Hair follicle dermal papilla cell (primary cell): ENCODE measurements around the gene OR52N2. TPM values are rescaled to one million over a fixed set of nuclear protein-coding genes. Genes with fewer than 3 reads are reported as not detected.

Experiments used
- total RNA-seq: library from RNA; depleted of rRNA; stranded (reverse); fragments of >200 nt; gene quantifications from 2 replicates; pipeline ENCODE4 v1.2.3, GENCODE V29; 2012

The OR52N2 gene
- total RNA-seq = not detected in 2 replicates

DNA sequence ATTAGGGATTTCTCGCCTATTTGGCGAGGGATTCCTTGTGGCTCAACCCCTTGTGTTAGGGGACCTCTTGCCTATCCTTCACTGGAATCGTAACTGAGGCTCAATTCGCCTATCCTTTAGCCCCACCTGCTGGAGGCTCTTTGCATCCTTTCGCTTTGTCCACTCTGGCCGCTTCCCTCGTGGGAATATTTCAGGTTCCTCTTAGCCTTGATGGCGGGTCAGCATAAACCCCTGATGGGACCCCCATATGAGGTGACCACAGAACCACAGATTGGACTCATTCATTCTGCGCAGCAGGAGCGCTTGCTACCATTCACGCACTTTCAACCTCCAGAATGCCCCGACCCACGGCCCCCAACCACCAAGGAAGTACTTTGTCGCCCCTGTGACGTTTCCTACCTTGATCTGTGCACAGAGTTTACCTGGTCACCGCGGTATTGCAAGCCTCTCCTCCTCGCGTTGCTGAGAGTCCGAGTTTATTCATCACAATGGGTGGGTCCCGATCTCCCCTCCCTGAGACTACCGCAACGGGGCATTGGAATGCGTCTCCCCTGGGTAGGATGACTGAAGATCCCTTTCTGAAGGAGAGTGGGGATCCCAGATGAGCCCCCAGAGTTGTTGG is at the start of gene OR52N2:
Gene OR52N2 (plus strand): TSS at position 425 of the 622 bp plus-strand sequence. CDS start 11,412 bp downstream, outside the sequence.

GRCh38 chr11:5783255-5783654 is 25.5 kb upstream of the OR52N2 start, which contains the start of gene OR52N5:
OR52N5 (minus strand) TSS chr11:5783355; CDS start chr11:5778634, 4,721 bp downstream.

DNA sequence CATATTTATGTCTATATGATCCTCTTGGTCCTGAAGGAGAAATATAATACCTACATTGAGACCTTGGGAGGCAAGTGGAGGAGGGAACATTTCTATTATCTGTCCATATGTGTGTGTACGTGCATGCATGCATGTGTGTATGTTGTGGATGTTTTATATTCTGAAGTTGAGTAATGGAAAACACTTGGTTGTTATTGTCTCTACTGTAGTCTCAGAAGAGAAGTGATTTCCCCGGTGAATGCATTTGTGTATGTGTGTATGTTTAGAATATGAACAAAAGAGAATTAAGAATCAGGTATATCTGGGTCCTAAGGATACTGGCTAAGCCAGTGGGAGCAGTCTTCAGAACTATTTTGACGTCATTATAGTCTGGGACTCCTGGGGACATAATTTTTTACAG is 17.6 kb upstream of the OR52N2 start, which contains the start of gene OR52N1:
Gene OR52N1 (minus strand): TSS at position 101 of the 400 bp plus-strand sequence. CDS start 2,449 bp downstream, outside the sequence.

DNA sequence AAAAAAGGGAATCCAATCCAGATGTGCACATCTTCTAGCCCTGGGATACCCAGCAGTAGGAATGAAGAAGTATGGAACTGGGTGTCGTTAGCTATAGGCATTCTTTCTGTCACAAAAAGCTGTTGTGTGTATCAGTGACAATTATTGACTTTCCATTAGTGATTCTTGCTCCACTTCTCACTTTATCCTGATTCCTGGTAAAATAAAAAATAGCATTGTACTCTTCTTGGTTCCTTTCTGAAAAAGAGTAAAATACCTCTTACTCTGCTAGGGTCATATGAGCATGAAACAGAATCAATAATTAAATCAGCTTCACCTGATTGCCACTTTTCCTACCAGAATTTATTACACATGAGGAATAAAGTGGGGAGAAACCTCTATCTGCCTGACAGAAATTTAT is 33.1 kb downstream of the OR52N2 start, which contains the start of gene OR52E6:
Gene OR52E6 (minus strand): TSS at position 101 of the 400 bp plus-strand sequence. CDS start 0 bp downstream, at position 101.

GRCh38 chr11:5857590-5857989 is 48.9 kb downstream of the OR52N2 start, which contains the start of gene OR52E8:
OR52E8 (minus strand) TSS chr11:5857690; CDS start chr11:5857690, 0 bp downstream.

Other genes with a start within 250 kb of the OR52N2 start
- not detected in 2 replicates for gene OR52B6, start 228.0 kb upstream of the OR52N2 start, total RNA-seq
- 4.5 and 8.3 TPM in 2 replicates for gene TRIM6, start 212.3 kb upstream of the OR52N2 start, total RNA-seq
- gene TRIM34, start 183.9 kb upstream of the OR52N2 start, total RNA-seq = 6.8 and 11.2 TPM in 2 replicates
- 30.7 and 32.6 TPM in 2 replicates for gene TRIM5, start 123.8 kb upstream of the OR52N2 start, total RNA-seq
- 143 and 164 TPM in 2 replicates for gene TRIM22, start 119.1 kb upstream of the OR52N2 start, total RNA-seq
- 0.12 TPM in 1 of 2 replicates, not detected in the other for gene OR56B1, start 72.5 kb upstream of the OR52N2 start, total RNA-seq
- gene OR52N4, start 54.7 kb upstream of the OR52N2 start, total RNA-seq = not detected in 2 replicates
- gene OR52N5, start 25.6 kb upstream of the OR52N2 start, total RNA-seq = not detected in 2 replicates
- gene OR52N1, start 17.7 kb upstream of the OR52N2 start, total RNA-seq = not detected in 2 replicates
- gene OR52E6, start 33.0 kb downstream of the OR52N2 start, total RNA-seq = not detected in 2 replicates
- not detected in 2 replicates for gene OR52E8, start 48.8 kb downstream of the OR52N2 start, total RNA-seq
- gene OR52E4, start 71.7 kb downstream of the OR52N2 start, total RNA-seq = not detected in 2 replicates
- not detected in 2 replicates for gene OR52E5, start 84.3 kb downstream of the OR52N2 start, total RNA-seq
- gene OR56A3, start 133.3 kb downstream of the OR52N2 start, total RNA-seq = not detected in 2 replicates
- gene OR56A5, start 159.6 kb downstream of the OR52N2 start, total RNA-seq = not detected in 2 replicates
- not detected in 2 replicates for gene OR52L1, start 178.1 kb downstream of the OR52N2 start, total RNA-seq
- gene OR56A4, start 198.0 kb downstream of the OR52N2 start, total RNA-seq = not detected in 2 replicates
- not detected in 2 replicates for gene OR56A1, start 221.8 kb downstream of the OR52N2 start, total RNA-seq